ENCODE measurements around the gene KRTAP10-11. TPM values are rescaled to one million over a fixed set of nuclear protein-coding genes. Genes with fewer than 3 reads are reported as not detected.
"Not testable (repeated sequence)": the region's sequence is repeated elsewhere in the genome, so short reads cannot be mapped to it uniquely, and the experiment has no call there.

Gene KRTAP10-11
- total RNA-seq, 4 donors from 2014 or later: not detected

GRCh38 chr21:44684077-44684476 lies 37.9 kb downstream of the KRTAP10-11 start:
- no peak overlapping the region for H3K4me3 ChIP-seq
- no peaks in the 10 kb centered on the region for H3K36me3 ChIP-seq
- intact Hi-C loops (cut with DNase I; ENCODE audit: low total_unique reads): no loop called here
- no peak for TF ChIP-seq POLR2A (IDR thresholded peaks at IDR 0.05)
- TF ChIP-seq, protein P1, sequence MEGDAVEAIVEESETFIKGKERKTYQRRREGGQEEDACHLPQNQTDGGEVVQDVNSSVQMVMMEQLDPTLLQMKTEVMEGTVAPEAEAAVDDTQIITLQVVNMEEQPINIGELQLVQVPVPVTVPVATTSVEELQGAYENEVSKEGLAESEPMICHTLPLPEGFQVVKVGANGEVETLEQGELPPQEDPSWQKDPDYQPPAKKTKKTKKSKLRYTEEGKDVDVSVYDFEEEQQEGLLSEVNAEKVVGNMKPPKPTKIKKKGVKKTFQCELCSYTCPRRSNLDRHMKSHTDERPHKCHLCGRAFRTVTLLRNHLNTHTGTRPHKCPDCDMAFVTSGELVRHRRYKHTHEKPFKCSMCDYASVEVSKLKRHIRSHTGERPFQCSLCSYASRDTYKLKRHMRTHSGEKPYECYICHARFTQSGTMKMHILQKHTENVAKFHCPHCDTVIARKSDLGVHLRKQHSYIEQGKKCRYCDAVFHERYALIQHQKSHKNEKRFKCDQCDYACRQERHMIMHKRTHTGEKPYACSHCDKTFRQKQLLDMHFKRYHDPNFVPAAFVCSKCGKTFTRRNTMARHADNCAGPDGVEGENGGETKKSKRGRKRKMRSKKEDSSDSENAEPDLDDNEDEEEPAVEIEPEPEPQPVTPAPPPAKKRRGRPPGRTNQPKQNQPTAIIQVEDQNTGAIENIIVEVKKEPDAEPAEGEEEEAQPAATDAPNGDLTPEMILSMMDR (IDR thresholded peaks at IDR 0.05 in 4 of 5, conservative IDR thresholded peaks at IDR 0.05 in 1 of 5): no peak
- DNase-seq: no peak
- H3K9me3 ChIP-seq: no peaks in the 10 kb centered on the region
- no peaks in the 10 kb centered on the region for H3K4me1 ChIP-seq
- no peak overlapping the region for H3K27ac ChIP-seq
- no peak for ATAC-seq
- peaks cover 20 to 26% (median 21%) of the 10 kb centered on the region in 3 donors for H3K27me3 ChIP-seq
- in situ Hi-C loops (cut with MboI; ENCODE audit: low sequenced_read_pairs in 4 of 4): no loop called here

GRCh38 chr21:44684483-44684882 lies 38.3 kb downstream of the KRTAP10-11 start:
- H3K27me3 ChIP-seq: peaks cover 20 to 26% (median 21%) of the 10 kb centered on the region in 3 donors
- ATAC-seq (no peak), DNase-seq (no peak)
- in situ Hi-C loops (cut with MboI; ENCODE audit: low sequenced_read_pairs in 4 of 4) (no loop called here), intact Hi-C loops (cut with DNase I; ENCODE audit: low total_unique reads) (no loop called here)
- no peak overlapping the region for H3K4me3 ChIP-seq
- no peaks in the 10 kb centered on the region for H3K4me1 ChIP-seq
- no peak overlapping the region for H3K27ac ChIP-seq
- H3K36me3 ChIP-seq: no peaks in the 10 kb centered on the region
- no peak for TF ChIP-seq POLR2A (IDR thresholded peaks at IDR 0.05)
- TF ChIP-seq, protein P1 (IDR thresholded peaks at IDR 0.05 in 4 of 5, conservative IDR thresholded peaks at IDR 0.05 in 1 of 5): no peak
- H3K9me3 ChIP-seq: no peaks in the 10 kb centered on the region

DNA sequence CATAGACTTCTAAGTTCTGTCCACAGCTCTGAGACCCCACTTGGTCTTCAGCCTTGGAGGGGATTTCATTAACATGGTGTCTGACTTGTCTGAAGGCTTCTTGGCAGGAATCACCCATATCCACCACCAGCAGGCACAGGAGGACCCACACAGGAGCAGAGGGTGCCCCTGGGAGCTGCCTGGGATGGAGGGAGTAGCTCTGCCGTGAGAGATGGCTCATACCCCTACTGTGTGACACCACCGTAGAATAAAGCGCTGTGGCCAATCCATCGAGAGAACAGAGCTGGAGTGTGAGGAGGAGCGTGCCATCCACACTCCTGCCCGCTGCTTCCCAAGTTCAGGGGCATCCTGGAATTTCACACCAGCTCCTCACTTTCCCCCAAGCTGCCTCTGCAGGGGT lies 38.8 kb downstream of the KRTAP10-11 start:
- in situ Hi-C loops (cut with MboI; ENCODE audit: low sequenced_read_pairs in 4 of 4); DNase-seq; intact Hi-C loops (cut with DNase I; ENCODE audit: low total_unique reads): not testable (repeated sequence)

GRCh38 chr21:44686000-44686781 lies 40.0 kb downstream of the KRTAP10-11 start:
- H3K4me1 ChIP-seq: no peaks in the 10 kb centered on the region
- intact Hi-C loops (cut with DNase I; ENCODE audit: low total_unique reads) (no loop called here), in situ Hi-C loops (cut with MboI; ENCODE audit: low sequenced_read_pairs in 4 of 4) (no loop called here)
- no peak for DNase-seq
- H3K9me3 ChIP-seq: no peaks in the 10 kb centered on the region
- H3K27me3 ChIP-seq: peaks cover 16 to 26% (median 22%) of the 10 kb centered on the region in 3 donors
- no peak for ATAC-seq
- H3K36me3 ChIP-seq: no peaks in the 10 kb centered on the region
- no peak for TF ChIP-seq POLR2A (IDR thresholded peaks at IDR 0.05)
- TF ChIP-seq, protein P1 (IDR thresholded peaks at IDR 0.05 in 4 of 5, conservative IDR thresholded peaks at IDR 0.05 in 1 of 5): no peak
- no peak overlapping the region for H3K4me3 ChIP-seq
- H3K27ac ChIP-seq: no peak overlapping the region

More for the DNA sequence above, 38.8 kb downstream of the KRTAP10-11 start:
- H3K4me1 ChIP-seq, H3K36me3 ChIP-seq, H3K4me3 ChIP-seq, H3K27ac ChIP-seq, H3K9me3 ChIP-seq, ATAC-seq: not testable (repeated sequence)
- H3K27me3 ChIP-seq: peaks cover 16 to 26% (median 20%) of the 10 kb centered on the region in 3 donors

DNA sequence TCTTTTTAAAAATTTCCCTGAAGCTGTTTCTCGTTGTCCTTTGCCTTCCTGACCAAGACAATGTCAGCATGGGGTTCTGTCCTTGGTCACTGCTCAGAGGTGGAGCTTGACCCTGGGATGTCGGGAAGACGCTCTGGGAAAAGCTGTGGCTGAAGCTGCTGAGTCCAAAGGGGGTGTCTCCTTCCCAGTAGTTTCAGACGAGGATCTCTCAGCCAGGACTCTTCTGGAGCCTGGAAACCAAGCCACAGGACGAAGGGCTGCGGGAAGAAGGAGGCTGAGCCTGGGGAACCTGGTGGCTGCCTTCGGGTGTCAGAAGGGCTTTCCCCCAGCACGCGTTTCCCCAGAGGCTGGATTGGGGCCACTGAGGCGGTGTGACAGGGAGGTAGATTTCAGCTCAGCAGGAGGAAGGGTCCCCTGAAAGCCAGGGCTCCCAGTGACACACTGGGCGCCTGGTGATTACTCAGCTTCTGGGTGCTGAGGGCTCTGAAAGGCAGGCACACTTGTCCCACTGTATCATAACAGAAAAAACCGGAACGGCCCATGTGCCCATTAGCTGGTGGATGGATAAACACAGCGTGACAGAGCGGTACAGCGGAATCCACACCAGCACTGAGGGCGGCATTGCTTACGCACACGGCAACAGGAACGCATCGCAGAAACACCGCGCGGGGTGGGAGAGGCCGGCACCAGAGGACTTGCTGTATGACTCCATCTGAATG lies 40.8 kb downstream of the KRTAP10-11 start:
- no peaks in the 10 kb centered on the region for H3K9me3 ChIP-seq
- H3K4me1 ChIP-seq: no peaks in the 10 kb centered on the region
- DNase-seq (no peak), ATAC-seq (no peak)
- no peak overlapping the region for H3K4me3 ChIP-seq
- H3K27me3 ChIP-seq: peaks cover 16 to 26% (median 22%) of the 10 kb centered on the region in 3 donors
- intact Hi-C loops (cut with DNase I; ENCODE audit: low total_unique reads) (no loop called here), in situ Hi-C loops (cut with MboI; ENCODE audit: low sequenced_read_pairs in 4 of 4) (no loop called here)
- no peak overlapping the region for H3K27ac ChIP-seq
- TF ChIP-seq, protein P1 (IDR thresholded peaks at IDR 0.05 in 4 of 5, conservative IDR thresholded peaks at IDR 0.05 in 1 of 5): no peak
- no peak for TF ChIP-seq POLR2A (IDR thresholded peaks at IDR 0.05)
- H3K36me3 ChIP-seq: no peaks in the 10 kb centered on the region
